Lung (tissue), 12 donors: ENCODE measurements around the gene MED8. TPM values are rescaled to one million over a fixed set of nuclear protein-coding genes. Genes with fewer than 3 reads are reported as not detected.
"Not testable (repeated sequence)": the region's sequence is repeated elsewhere in the genome, so short reads cannot be mapped to it uniquely, and the experiment has no call there.

Experiments used
- ATAC-seq: fragments of 200-7000 bp; cut with Tn5 transposase; one replicate; pipeline ENCODE4 v1.9.1; 2020; ENCODE audit warnings: moderate number of reproducible peaks; ENCODE audit not compliant: insufficient read depth, low FRiP score
- DNase-seq, 3 donors: peaks; one replicate each; pipeline ENCODE4 v3.0.0-alpha.2; 2013 to 2017
- H3K27ac ChIP-seq, 2 donors: one replicate each; pipeline ENCODE4 v1.5.1; 2013; ENCODE audit warnings: mild to moderate bottlenecking in 2 of 2, moderate library complexity in 2 of 2, control low read depth in 1 of 2, inconsistent platforms in 1 of 2, low read depth in 1 of 2, low read length in 1 of 2
- H3K27me3 ChIP-seq, 3 donors: one replicate each; pipeline ENCODE4 v1.5.1; 2013; ENCODE audit warnings: low read length in 2 of 3; ENCODE audit not compliant: control insufficient read depth in 3 of 3, insufficient read depth in 3 of 3
- H3K36me3 ChIP-seq, 4 donors: one replicate each; pipeline ENCODE4 v1.5.1; 2013; ENCODE audit warnings: low read length in 4 of 4, mild to moderate bottlenecking in 1 of 4, moderate library complexity in 1 of 4; ENCODE audit not compliant: control insufficient read depth in 4 of 4, insufficient read depth in 4 of 4
- H3K4me1 ChIP-seq, 5 donors: one replicate each; pipeline ENCODE4 v1.5.1; 2013; ENCODE audit warnings: low read length in 5 of 5, mild to moderate bottlenecking in 2 of 5, moderate library complexity in 1 of 5; ENCODE audit not compliant: control insufficient read depth in 5 of 5, insufficient read depth in 5 of 5
- H3K4me3 ChIP-seq: one replicate; pipeline ENCODE4 v1.5.1; 2013; ENCODE audit warnings: mild to moderate bottlenecking, control low read depth, moderate library complexity
- H3K9ac ChIP-seq, 2 donors: one replicate each; pipeline ENCODE4 v1.5.1; 2013; ENCODE audit warnings: low read length in 2 of 2, control low read depth in 1 of 2; ENCODE audit not compliant: insufficient read depth in 1 of 2
- H3K9me3 ChIP-seq, 4 donors: one replicate each; pipeline ENCODE4 v1.5.1; 2013; ENCODE audit warnings: low read length in 3 of 4, mild to moderate bottlenecking in 1 of 4, moderate library complexity in 1 of 4; ENCODE audit not compliant: control insufficient read depth in 4 of 4, insufficient read depth in 3 of 4
- CTCF ChIP-seq: IDR thresholded peaks from 2 replicates; pipeline ENCODE4 v1.5.1; 2012; ENCODE audit warnings: mild to moderate bottlenecking; ENCODE audit errors: control extremely low read depth, extremely low read depth
- WGBS, 2 donors: extraction: QIAGEN DNeasy Blood & Tissue Kit; methylation state at CpG; one replicate each; pipeline ENCODE4 v1.1.7; 2013; 5-methylcytosine and 5-hydroxymethylcytosine counted together
- polyA plus RNA-seq, 2 donors: library from polyadenylated mRNA; stranded (reverse); fragments of 200-250 nt; gene quantifications; one replicate each; pipeline ENCODE4 v1.2.1, GENCODE V29; 2013
- total RNA-seq, 2 donors: library from RNA; depleted of rRNA in 1 of 2; stranded (reverse); fragments of >200 nt in 1 of 2; gene quantifications; one replicate each; pipeline ENCODE4 v1.2.1, GENCODE V29; 2014 to 2021
- donor health status: control.
- donor health status: control.
- donor health status: Bipolar disorder and iron deficiency.
- donor health status: healthy.
- donor health status: DM: yes; HTN: yes; CAD: no.

The MED8 gene
- total and polyA plus RNA-seq, 4 donors, result 35.5 to 45.1 (median 40.1) TPM

GRCh38 chr1:43418858-43419257 is 29.3 kb upstream of the MED8 start:
- Histone ChIP-seq H3K27me3 (no peaks in the 10 kb centered on the region), H3K4me1 (peaks cover 0 to 3% (median 0%) of the 10 kb centered on the region in 5 donors), H3K9me3 (peaks cover 0 to 1% (median 0%) of the 10 kb centered on the region in 4 donors), H3K4me3 (no peak overlapping the region), H3K36me3 (peaks cover 36 to 68% (median 50%) of the 10 kb centered on the region in 4 donors), H3K27ac (no peak overlapping the region), H3K9ac (no peak overlapping the region)
- DNase-seq (no peak), ATAC-seq (no peak)
- WGBS, 2 donors, result 85 to 95% methylated on average over 4 of the region's 4 CpGs
- no peak for TF ChIP-seq CTCF

- peaks cover 0 to 5% (median 0%) of the 10 kb centered on the region in 5 donors for H3K4me1 ChIP-seq
- TF ChIP-seq CTCF, result no peak
- H3K9ac ChIP-seq, result no peak overlapping the region
- no peaks in the 10 kb centered on the region for H3K27me3 ChIP-seq
- H3K36me3 ChIP-seq, result peaks cover 29 to 54% (median 40%) of the 10 kb centered on the region in 4 donors
- no peak overlapping the region for H3K4me3 ChIP-seq
- H3K9me3 ChIP-seq, result no peaks in the 10 kb centered on the region
- peak overlapping the region in 1 of 2 donors; percentile 58 for H3K27ac ChIP-seq
- DNase-seq (no peak), ATAC-seq (no peak)
- 76 to 78% methylated on average over 5 of the region's 5 CpGs for WGBS, 2 donors
Observed at GRCh38 chr1:43415901-43416300, 26.3 kb upstream of the MED8 start.

GRCh38 chr1:43414634-43415223 is 25.1 kb upstream of the MED8 start:
- no peak overlapping the region for H3K27ac ChIP-seq
- H3K4me3 ChIP-seq, result no peak overlapping the region
- H3K27me3 ChIP-seq, result no peaks in the 10 kb centered on the region
- ATAC-seq, result peak; percentile 86
- peaks cover 23 to 45% (median 29%) of the 10 kb centered on the region in 4 donors for H3K36me3 ChIP-seq
- peak; percentile 41 for TF ChIP-seq CTCF
- peaks cover 0 to 5% (median 0%) of the 10 kb centered on the region in 5 donors for H3K4me1 ChIP-seq
- no peak overlapping the region for H3K9ac ChIP-seq
- no peaks in the 10 kb centered on the region for H3K9me3 ChIP-seq
- DNase-seq, result peak; percentile 49 to 68 (median 63)
- 78 to 86% methylated on average over 5 of the region's 5 CpGs for WGBS, 2 donors

GRCh38 chr1:43413426-43413825 is 23.8 kb upstream of the MED8 start:
- not testable (repeated sequence) for ATAC-seq, H3K4me3 ChIP-seq, H3K4me1 ChIP-seq, DNase-seq, H3K27me3 ChIP-seq, H3K9me3 ChIP-seq, H3K27ac ChIP-seq, H3K9ac ChIP-seq
- H3K36me3 ChIP-seq, result peaks cover 16 to 35% (median 26%) of the 10 kb centered on the region in 4 donors
- WGBS, 2 donors, result 94 to 100% methylated on average over 1 of the region's 1 CpG
